B cell (primary cell): ENCODE measurements around the gene ALG6.

ENCODE experiments used
- CTCF ChIP-seq: fragments of 200-600 bp; IDR thresholded peaks from one replicate; pipeline ENCODE4 v1.8.0; 2022; ENCODE audit warnings: antibody characterized with exemption, mild to moderate bottlenecking
- EZH2 ChIP-seq: IDR thresholded peaks from 2 replicates; pipeline ENCODE4 v1.6.1; 2012; ENCODE audit warnings: borderline replicate concordance, low read depth, mild to moderate bottlenecking, moderate library complexity, low read length; ENCODE audit not compliant: insufficient read depth, poor library complexity, severe bottlenecking

GRCh38 chr1:63352736-63353135, 14.7 kb upstream of the ALG6 start:
- TF ChIP-seq CTCF (no peak), EZH2 (no peak)
